Erythroblast (primary cell): Measurements from ENCODE around the gene OPTC.

ENCODE experiments used
- GATA1 ChIP-seq: IDR thresholded peaks from 2 replicates; pipeline ENCODE4 v1.6.1; 2011; ENCODE audit warnings: low read depth, mild to moderate bottlenecking, control low read depth, low read length, moderate library complexity
- POLR2A ChIP-seq: IDR thresholded peaks from 2 replicates; pipeline ENCODE4 v1.6.1; 2011; ENCODE audit warnings: mild to moderate bottlenecking, low read length

GRCh38 chr1:203468326-203468725 is 25.6 kb upstream of the OPTC start:
- no peak for TF ChIP-seq POLR2A
- no peak for TF ChIP-seq GATA1
